Stimulated activated naive B cell treated with anti-CD40 and anti-IgM and Interleukin-4, amounts not matched to agents 10 μg/mL and 1 μg/mL and 100 μg/mL, for 72 hours (primary cell): ENCODE measurements around the gene APBB1.

ENCODE experiments used
- ATAC-seq, 2 donors: fragments of 150-1000 bp; cut with Tn5 transposase; replicated peaks; 2 replicates each; pipeline ENCODE4 v1.10.0; 2021; ENCODE audit warnings: moderate library complexity in 1 of 2
- DNase-seq: peaks from one replicate; pipeline ENCODE4 v3.0.0; 2021
- H3K27ac Mint-ChIP-seq: one replicate; pipeline ENCODE4 v1.8.0; 2022; ENCODE audit warnings: mild to moderate bottlenecking, mixed read lengths
- H3K27me3 Mint-ChIP-seq, 2 donors: one replicate each; pipeline ENCODE4 v1.8.0; 2022; ENCODE audit warnings: mixed read lengths in 2 of 2
- H3K36me3 Mint-ChIP-seq, 2 donors: one replicate each; pipeline ENCODE4 v1.8.0; 2022; ENCODE audit warnings: mixed read lengths in 2 of 2, mild to moderate bottlenecking in 1 of 2
- H3K4me1 Mint-ChIP-seq, 2 donors: one replicate each; pipeline ENCODE4 v1.8.0; 2022; ENCODE audit warnings: mixed read lengths in 2 of 2, mild to moderate bottlenecking in 1 of 2
- H3K4me3 Mint-ChIP-seq, 2 donors: one replicate each; pipeline ENCODE4 v1.8.0; 2022; ENCODE audit warnings: mild to moderate bottlenecking in 2 of 2, mixed read lengths in 2 of 2, moderate library complexity in 1 of 2
- H3K9me3 Mint-ChIP-seq, 2 donors: one replicate each; pipeline ENCODE4 v1.8.0; 2022; ENCODE audit warnings: mixed read lengths in 2 of 2, mild to moderate bottlenecking in 1 of 2

Gene APBB1

GRCh38 chr11:6360183-6360582 is 58.7 kb downstream of the APBB1 start:
- DNase-seq (no peak), ATAC-seq (no peak)
- no peak overlapping the region for H3K4me3 Mint-ChIP-seq
- no peaks in the 10 kb centered on the region for H3K27me3 Mint-ChIP-seq
- no peaks in the 10 kb centered on the region for H3K36me3 Mint-ChIP-seq
- peaks cover 4 to 6% of the 10 kb centered on the region in 2 donors for H3K4me1 Mint-ChIP-seq
- H3K9me3 Mint-ChIP-seq, result no peaks in the 10 kb centered on the region
- no peak overlapping the region for H3K27ac Mint-ChIP-seq

GRCh38 chr11:6357222-6357621 is 61.7 kb downstream of the APBB1 start:
- Mint-ChIP-seq H3K4me3 (no peak overlapping the region), H3K27me3 (peaks cover 7 to 8% of the 10 kb centered on the region in 2 donors), H3K4me1 (peaks cover 6 to 7% of the 10 kb centered on the region in 2 donors), H3K27ac (peak overlapping the region; percentile 10), H3K36me3 (no peaks in the 10 kb centered on the region), H3K9me3 (no peaks in the 10 kb centered on the region)
- peak; percentile 5 for DNase-seq
- ATAC-seq, result peak; percentile 48 to 62

DNA sequence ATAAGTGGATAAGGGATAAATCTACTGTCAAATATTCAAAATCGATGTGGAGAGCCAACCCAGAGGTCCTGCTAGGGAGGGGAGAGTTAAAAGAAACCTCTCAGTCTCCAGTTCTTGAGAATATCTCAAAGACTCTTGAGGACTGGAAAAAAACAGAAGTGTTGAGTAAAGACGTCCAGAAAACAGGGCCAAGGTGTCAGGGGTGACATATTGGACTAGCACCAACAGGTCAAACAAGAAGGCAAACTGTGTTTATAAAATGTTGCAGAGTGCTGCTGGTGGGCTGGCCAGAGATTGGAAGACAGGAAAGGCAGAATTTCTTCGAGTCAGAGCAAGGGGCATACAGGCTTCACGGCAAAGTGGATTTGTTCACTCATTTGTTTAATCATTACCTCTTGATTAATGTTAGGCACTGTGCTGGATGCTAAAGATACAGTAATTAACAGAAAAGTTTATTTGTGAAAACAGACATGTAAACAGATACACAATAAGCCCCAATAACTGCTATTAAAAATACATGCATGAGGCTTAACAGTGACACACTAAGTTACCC is 62.3 kb downstream of the APBB1 start:
- no peaks in the 10 kb centered on the region for H3K36me3 Mint-ChIP-seq
- ATAC-seq (no peak), DNase-seq (no peak)
- H3K9me3 Mint-ChIP-seq, result no peaks in the 10 kb centered on the region
- H3K27me3 Mint-ChIP-seq, result peaks cover 7 to 12% of the 10 kb centered on the region in 2 donors
- no peak overlapping the region for H3K27ac Mint-ChIP-seq
- H3K4me3 Mint-ChIP-seq, result no peak overlapping the region
- peaks cover 6 to 9% of the 10 kb centered on the region in 2 donors for H3K4me1 Mint-ChIP-seq

DNA sequence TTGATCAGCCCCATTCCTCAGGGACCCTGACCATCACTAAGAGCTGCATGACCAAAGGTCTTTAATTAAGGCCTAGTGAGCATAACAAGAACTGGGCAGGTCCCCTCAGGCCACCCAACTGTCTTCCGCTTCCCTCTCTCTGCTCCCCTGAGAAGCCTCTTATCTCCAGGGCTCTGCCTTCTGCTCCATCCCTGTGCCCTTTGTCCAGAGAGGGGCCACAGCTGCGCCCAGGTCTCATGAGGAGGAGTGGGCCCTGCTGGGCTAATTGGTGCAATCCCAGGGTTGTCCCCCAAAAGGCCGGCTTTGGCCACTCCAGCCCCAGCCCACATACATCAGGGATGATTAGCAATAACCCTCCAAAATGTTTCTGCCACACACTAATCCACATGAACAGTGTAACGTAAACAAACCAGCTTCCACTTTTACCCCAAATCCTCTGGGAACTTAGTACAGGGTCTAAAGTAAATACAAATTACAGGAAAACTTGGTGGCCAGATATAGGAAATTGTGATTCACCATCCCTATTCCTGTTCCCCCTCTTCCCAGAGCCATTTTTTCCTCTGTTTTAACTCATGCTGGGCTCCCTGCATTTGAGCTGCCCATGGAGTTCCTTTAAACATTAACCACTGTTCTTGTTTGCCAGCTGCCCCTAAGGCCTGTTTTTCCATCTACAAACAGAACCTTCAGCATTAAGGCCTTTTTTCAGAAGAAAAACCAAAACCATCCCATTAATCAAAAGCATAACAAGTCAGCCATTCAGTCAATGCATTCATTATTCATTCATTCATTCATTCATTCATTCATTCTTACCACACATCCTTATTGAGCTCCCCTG is 64.0 kb downstream of the APBB1 start:
- Mint-ChIP-seq H3K27ac (no peak overlapping the region), H3K27me3 (peaks cover 7 to 12% of the 10 kb centered on the region in 2 donors), H3K4me1 (peaks cover 6 to 9% of the 10 kb centered on the region in 2 donors), H3K36me3 (no peaks in the 10 kb centered on the region), H3K4me3 (no peak overlapping the region), H3K9me3 (no peaks in the 10 kb centered on the region)
- ATAC-seq (no peak), DNase-seq (no peak)

DNA sequence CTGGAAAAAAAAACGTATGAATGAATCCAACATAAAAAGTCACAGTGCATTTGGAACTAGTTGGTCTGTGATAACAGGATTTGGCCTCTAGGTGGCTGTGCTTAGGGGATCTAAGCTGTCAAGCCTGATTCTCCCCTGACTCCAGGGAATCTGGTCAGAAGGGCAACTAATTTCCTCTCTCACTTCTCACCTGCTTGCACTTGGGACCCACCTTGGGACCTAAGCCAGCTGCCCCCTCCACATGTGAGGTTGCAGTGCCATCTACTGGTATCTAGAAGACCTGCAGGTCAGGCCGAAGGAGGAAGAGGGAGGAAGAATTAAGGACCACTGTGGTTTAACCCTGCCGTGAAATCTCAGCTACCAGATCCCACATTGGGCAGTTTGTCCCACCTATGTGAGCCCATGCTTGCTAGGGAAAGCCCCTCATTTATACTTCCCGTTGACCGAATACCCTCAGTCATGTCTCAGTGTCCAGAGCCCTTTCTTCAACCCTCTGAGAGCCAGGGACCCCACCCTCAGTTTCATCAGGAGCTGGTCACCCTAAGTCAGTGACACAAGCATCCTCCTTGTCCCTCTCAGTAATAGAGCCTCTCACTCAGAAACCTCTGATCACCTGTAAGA is 65.4 kb downstream of the APBB1 start:
- Mint-ChIP-seq H3K27me3 (peaks cover 7 to 12% of the 10 kb centered on the region in 2 donors), H3K36me3 (no peaks in the 10 kb centered on the region), H3K9me3 (no peaks in the 10 kb centered on the region), H3K27ac (no peak overlapping the region), H3K4me1 (peaks cover 6 to 9% of the 10 kb centered on the region in 2 donors), H3K4me3 (no peak overlapping the region)
- DNase-seq (peak; percentile 49), ATAC-seq (peak; percentile 76 to 80)

- H3K27ac Mint-ChIP-seq, result peak overlapping the region; percentile 10
- peaks cover under 1 to 8% of the 10 kb centered on the region in 2 donors for H3K4me1 Mint-ChIP-seq
- peak; percentile 31 to 57 for ATAC-seq
- H3K9me3 Mint-ChIP-seq, result no peaks in the 10 kb centered on the region
- H3K4me3 Mint-ChIP-seq, result no peak overlapping the region
- H3K36me3 Mint-ChIP-seq, result no peaks in the 10 kb centered on the region
- no peak for DNase-seq
- peaks cover 7 to 17% of the 10 kb centered on the region in 2 donors for H3K27me3 Mint-ChIP-seq
Observed at GRCh38 chr11:6351782-6352382, 67.0 kb downstream of the APBB1 start.

DNA sequence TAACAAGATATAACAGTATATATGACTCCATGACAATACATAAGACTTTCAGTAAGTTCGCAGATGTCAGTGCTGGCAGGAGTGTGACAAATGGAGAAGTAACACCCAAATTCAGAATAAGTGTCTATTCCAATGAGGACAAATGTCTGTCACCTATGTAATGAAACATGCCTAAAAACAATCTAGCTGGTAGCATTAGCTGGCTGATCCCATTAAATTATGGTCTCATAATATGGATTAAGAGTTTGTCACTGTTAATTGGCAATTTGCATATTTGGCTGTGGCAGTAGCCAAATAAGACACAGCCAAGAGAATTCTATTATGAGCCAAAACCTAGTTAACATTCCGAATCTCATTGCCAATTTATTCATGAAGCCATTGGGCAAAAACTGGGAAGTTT is 68.4 kb downstream of the APBB1 start:
- DNase-seq (no peak), ATAC-seq (no peak)
- Mint-ChIP-seq H3K27ac (no peak overlapping the region), H3K9me3 (no peaks in the 10 kb centered on the region), H3K4me3 (no peak overlapping the region), H3K4me1 (peaks cover 6 to 7% of the 10 kb centered on the region in 2 donors), H3K27me3 (peaks cover 7 to 18% of the 10 kb centered on the region in 2 donors), H3K36me3 (no peaks in the 10 kb centered on the region)

DNA sequence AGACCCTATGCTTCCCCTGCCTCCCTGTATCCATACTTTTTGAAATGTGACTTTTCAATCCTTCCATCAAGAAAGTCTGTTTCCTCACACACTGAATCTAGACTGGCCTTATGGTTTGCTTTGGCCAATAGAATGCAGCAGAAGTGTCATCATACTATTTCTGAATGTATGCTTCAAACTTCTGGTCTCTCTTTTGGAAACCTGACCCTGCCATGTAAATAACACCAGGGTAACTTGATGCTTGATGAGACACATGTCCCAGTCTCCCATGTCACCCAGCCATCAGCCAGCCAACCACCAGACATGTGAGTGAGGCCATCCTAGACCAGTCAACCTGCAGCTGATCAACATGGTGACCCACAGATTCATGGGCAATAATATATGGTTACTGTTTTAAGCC is 68.9 kb downstream of the APBB1 start:
- peaks cover 6 to 7% of the 10 kb centered on the region in 2 donors for H3K4me1 Mint-ChIP-seq
- ATAC-seq (no peak), DNase-seq (no peak)
- no peak overlapping the region for H3K27ac Mint-ChIP-seq
- H3K36me3 Mint-ChIP-seq, result no peaks in the 10 kb centered on the region
- H3K27me3 Mint-ChIP-seq, result peaks cover 7 to 22% of the 10 kb centered on the region in 2 donors
- H3K9me3 Mint-ChIP-seq, result no peaks in the 10 kb centered on the region
- H3K4me3 Mint-ChIP-seq, result no peak overlapping the region

- DNase-seq, result no peak
Observed at GRCh38 chr11:6345366-6345765, 73.5 kb downstream of the APBB1 start.

More at GRCh38 chr11:6345366-6345765, 73.5 kb downstream of the APBB1 start:
- Mint-ChIP-seq H3K27ac (peak overlapping the region; percentile 2), H3K4me1 (peaks cover 0 to 7% of the 10 kb centered on the region in 2 donors), H3K4me3 (no peak overlapping the region), H3K27me3 (peaks cover 18 to 26% of the 10 kb centered on the region in 2 donors), H3K36me3 (no peaks in the 10 kb centered on the region), H3K9me3 (no peaks in the 10 kb centered on the region)
- no peak for ATAC-seq
